ENCODE measurements around the gene PI4KA.
"Not testable (repeated sequence)": the region's sequence is repeated elsewhere in the genome, so short reads cannot be mapped to it uniquely, and the experiment has no call there.

GRCh38 chr22:20709966-20710365 is 148.6 kb downstream of the PI4KA start:
- TF ChIP-seq POLR2A (IDR thresholded peaks at IDR 0.05): not testable (repeated sequence)
- TF ChIP-seq, protein P1, sequence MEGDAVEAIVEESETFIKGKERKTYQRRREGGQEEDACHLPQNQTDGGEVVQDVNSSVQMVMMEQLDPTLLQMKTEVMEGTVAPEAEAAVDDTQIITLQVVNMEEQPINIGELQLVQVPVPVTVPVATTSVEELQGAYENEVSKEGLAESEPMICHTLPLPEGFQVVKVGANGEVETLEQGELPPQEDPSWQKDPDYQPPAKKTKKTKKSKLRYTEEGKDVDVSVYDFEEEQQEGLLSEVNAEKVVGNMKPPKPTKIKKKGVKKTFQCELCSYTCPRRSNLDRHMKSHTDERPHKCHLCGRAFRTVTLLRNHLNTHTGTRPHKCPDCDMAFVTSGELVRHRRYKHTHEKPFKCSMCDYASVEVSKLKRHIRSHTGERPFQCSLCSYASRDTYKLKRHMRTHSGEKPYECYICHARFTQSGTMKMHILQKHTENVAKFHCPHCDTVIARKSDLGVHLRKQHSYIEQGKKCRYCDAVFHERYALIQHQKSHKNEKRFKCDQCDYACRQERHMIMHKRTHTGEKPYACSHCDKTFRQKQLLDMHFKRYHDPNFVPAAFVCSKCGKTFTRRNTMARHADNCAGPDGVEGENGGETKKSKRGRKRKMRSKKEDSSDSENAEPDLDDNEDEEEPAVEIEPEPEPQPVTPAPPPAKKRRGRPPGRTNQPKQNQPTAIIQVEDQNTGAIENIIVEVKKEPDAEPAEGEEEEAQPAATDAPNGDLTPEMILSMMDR (IDR thresholded peaks at IDR 0.05): not testable (repeated sequence)

Measured in right lobe of liver (tissue), 4 donors.